ENCODE measurements around the gene FGF11. TPM values are rescaled to one million over a fixed set of nuclear protein-coding genes. Genes with fewer than 3 reads are reported as not detected.

The FGF11 gene
- polyA plus RNA-seq, 1 experiment: 0.63 TPM

GRCh38 chr17:7393613-7394451 lies 45.5 kb upstream of the FGF11 start:
- Histone ChIP-seq H3K27me3 (ENCODE audit: control insufficient read depth, insufficient read depth, low read length) (no peaks in the 10 kb centered on the region), H3K4me3 (ENCODE audit: low read depth, low read length) (peak overlapping the region; percentile 87), H3K9me3 (ENCODE audit: control insufficient read depth, insufficient read depth, low read length) (no peaks in the 10 kb centered on the region; the same call in 1 of the 2 replicates), H3K27ac (ENCODE audit: low read depth, low read length) (peak overlapping the region; percentile 78)
- POLR2A ChIA-PET: interaction anchor here (1.0 to 2.0 kb wide), 2 partner anchors 10 to 13 kb away, joined by 3 to 8 read pairs; partner anchors contain the start of gene TMEM256
- TF ChIP-seq, protein P1, sequence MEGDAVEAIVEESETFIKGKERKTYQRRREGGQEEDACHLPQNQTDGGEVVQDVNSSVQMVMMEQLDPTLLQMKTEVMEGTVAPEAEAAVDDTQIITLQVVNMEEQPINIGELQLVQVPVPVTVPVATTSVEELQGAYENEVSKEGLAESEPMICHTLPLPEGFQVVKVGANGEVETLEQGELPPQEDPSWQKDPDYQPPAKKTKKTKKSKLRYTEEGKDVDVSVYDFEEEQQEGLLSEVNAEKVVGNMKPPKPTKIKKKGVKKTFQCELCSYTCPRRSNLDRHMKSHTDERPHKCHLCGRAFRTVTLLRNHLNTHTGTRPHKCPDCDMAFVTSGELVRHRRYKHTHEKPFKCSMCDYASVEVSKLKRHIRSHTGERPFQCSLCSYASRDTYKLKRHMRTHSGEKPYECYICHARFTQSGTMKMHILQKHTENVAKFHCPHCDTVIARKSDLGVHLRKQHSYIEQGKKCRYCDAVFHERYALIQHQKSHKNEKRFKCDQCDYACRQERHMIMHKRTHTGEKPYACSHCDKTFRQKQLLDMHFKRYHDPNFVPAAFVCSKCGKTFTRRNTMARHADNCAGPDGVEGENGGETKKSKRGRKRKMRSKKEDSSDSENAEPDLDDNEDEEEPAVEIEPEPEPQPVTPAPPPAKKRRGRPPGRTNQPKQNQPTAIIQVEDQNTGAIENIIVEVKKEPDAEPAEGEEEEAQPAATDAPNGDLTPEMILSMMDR (IDR thresholded peaks at IDR 0.05; ENCODE audit: low read depth, low read length): no peak
- CTCF ChIA-PET: interaction anchor here (0.5 to 2.4 kb wide), 4 partner anchors 10 to 141 kb away, joined by 3 to 7 read pairs (median 3); partner anchors contain the start of genes TMEM256 and TMEM95
- no peak for DNase-seq (ENCODE audit: low read depth, low spot score)

DNA sequence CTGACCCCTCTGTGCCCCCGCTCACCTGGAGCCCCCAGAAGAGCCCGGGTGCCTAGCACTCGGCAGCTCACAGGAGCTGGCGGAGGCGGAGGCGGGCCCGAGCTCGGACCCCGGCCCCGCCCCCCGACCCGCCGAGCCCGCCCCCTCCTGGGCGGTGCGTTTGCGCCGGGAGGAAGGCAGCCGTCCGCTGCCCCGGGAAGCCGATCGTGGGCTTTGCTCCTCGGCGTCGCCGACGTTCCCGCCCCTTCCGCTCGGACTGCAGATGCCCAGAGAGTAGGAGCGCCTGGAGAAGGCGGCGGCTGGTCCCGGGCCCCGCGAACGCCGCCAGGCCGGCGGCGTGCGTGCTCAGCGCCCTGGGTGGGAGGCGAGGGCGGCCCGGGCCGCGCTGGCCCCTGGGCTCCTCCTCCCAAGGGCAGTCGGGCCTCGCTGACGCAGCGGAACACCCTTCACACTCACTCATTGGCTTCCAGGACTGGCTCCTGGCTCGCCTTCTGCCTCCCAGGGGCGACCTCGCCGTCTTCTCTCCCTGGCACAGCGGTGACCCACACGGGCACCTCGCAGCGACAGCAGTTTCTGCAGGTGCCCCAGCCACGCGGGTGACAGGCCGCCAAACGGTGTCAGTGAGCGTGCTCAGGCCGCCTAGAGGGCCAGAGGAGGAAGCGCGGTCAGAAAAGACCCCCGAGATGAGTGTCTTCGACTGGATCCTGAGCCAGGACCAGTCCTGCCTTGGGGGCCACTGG lies 44.7 kb upstream of the FGF11 start, which contains the start of gene PLSCR3:
Gene PLSCR3 (minus strand): TSS at position 74 of the 740 bp plus-strand sequence. CDS start 415 bp downstream, outside the sequence.
- Histone ChIP-seq H3K4me3 (ENCODE audit: low read depth, low read length) (peak within 1 kb of the TSS; percentile 87), H3K27me3 (ENCODE audit: control insufficient read depth, insufficient read depth, low read length) (no peaks in the 10 kb centered on the region), H3K9me3 (ENCODE audit: control insufficient read depth, insufficient read depth, low read length) (no peaks in the 10 kb centered on the region; the same call in 1 of the 2 replicates), H3K27ac (ENCODE audit: low read depth, low read length) (peak within 1 kb of the TSS; percentile 93)
- peak; percentile 51 for DNase-seq (ENCODE audit: low read depth, low spot score)
- TF ChIP-seq, protein P1 (IDR thresholded peaks at IDR 0.05; ENCODE audit: low read depth, low read length): peak; percentile 51
- ChIA-PET POLR2A (interaction anchor here (0.5 to 2.0 kb wide), 3 partner anchors 9 to 334 kb away, joined by 3 to 8 read pairs (median 4); partner anchors contain the start of gene TMEM256), CTCF (interaction anchor here (0.5 to 2.4 kb wide), 5 partner anchors 9 to 140 kb away, joined by 3 to 7 read pairs (median 3); partner anchors contain the start of genes TMEM256 and TMEM95)

- Histone ChIP-seq H3K4me3 (ENCODE audit: low read depth, low read length) (no peak overlapping the region), H3K27ac (ENCODE audit: low read depth, low read length) (no peak overlapping the region), H3K27me3 (ENCODE audit: control insufficient read depth, insufficient read depth, low read length) (no peaks in the 10 kb centered on the region), H3K9me3 (ENCODE audit: control insufficient read depth, insufficient read depth, low read length) (no peaks in the 10 kb centered on the region; the same call in 1 of the 2 replicates)
- CTCF ChIA-PET: no interaction called here
- POLR2A ChIA-PET: no interaction called here
- TF ChIP-seq, protein P1 (IDR thresholded peaks at IDR 0.05; ENCODE audit: low read depth, low read length): no peak
- no peak for DNase-seq (ENCODE audit: low read depth, low spot score)
These were observed 43.2 kb upstream of the FGF11 start for GRCh38 chr17:7396147-7396546.

- DNase-seq (ENCODE audit: low read depth, low spot score): no peak
- TF ChIP-seq, protein P1 (IDR thresholded peaks at IDR 0.05; ENCODE audit: low read depth, low read length): no peak
- CTCF ChIA-PET: interaction anchor here (1.6 kb wide), 1 partner anchor 43 kb away, joined by 6 read pairs; no protein-coding TSS in a partner anchor
- no peaks in the 10 kb centered on the region; the same call in 1 of the 2 replicates for H3K9me3 ChIP-seq (ENCODE audit: control insufficient read depth, insufficient read depth, low read length)
- no peak overlapping the region for H3K4me3 ChIP-seq (ENCODE audit: low read depth, low read length)
- H3K27ac ChIP-seq (ENCODE audit: low read depth, low read length): no peak overlapping the region
- no peaks in the 10 kb centered on the region for H3K27me3 ChIP-seq (ENCODE audit: control insufficient read depth, insufficient read depth, low read length)
- POLR2A ChIA-PET: interaction anchor here (1.0 kb wide), 1 partner anchor 178 kb away, joined by 3 read pairs; no protein-coding TSS in a partner anchor
These were observed 40.7 kb upstream of the FGF11 start for GRCh38 chr17:7398612-7399011.

Measured in AG04450 (cell line).